ENCODE measurements around the gene TTLL10.

The TTLL10 gene

DNA sequence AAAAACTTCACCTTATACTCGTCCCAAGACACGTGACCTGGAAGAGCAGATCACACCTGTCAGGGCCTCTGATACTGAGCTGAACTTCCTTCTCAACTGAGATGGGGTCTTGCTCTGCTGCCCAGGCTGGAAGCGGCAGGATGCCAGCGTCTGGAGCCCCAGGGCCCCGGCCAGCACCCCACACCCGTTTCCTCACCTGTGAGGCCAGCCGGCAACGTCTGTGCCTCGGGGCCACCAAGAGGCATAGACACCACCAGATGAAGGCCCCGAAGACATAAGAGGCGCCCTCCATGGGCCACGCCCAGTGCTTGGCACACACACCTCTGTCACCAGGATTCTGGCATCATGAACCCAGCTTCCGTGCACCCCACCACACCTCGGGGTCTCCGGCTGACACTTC lies 49.6 kb downstream of the TTLL10 start:
- H3K4me3 ChIP-seq (ENCODE audit: low read depth, low read length) = no peak overlapping the region
- no peak for TF ChIP-seq MYC (IDR thresholded peaks at IDR 0.05; ENCODE audit: low read depth, low read length)
- TF ChIP-seq, protein P1, sequence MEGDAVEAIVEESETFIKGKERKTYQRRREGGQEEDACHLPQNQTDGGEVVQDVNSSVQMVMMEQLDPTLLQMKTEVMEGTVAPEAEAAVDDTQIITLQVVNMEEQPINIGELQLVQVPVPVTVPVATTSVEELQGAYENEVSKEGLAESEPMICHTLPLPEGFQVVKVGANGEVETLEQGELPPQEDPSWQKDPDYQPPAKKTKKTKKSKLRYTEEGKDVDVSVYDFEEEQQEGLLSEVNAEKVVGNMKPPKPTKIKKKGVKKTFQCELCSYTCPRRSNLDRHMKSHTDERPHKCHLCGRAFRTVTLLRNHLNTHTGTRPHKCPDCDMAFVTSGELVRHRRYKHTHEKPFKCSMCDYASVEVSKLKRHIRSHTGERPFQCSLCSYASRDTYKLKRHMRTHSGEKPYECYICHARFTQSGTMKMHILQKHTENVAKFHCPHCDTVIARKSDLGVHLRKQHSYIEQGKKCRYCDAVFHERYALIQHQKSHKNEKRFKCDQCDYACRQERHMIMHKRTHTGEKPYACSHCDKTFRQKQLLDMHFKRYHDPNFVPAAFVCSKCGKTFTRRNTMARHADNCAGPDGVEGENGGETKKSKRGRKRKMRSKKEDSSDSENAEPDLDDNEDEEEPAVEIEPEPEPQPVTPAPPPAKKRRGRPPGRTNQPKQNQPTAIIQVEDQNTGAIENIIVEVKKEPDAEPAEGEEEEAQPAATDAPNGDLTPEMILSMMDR (IDR thresholded peaks at IDR 0.05; ENCODE audit: low read depth, low read length) = no peak
- TF ChIP-seq, protein P2, sequence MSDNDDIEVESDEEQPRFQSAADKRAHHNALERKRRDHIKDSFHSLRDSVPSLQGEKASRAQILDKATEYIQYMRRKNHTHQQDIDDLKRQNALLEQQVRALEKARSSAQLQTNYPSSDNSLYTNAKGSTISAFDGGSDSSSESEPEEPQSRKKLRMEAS (IDR thresholded peaks at IDR 0.05; ENCODE audit: low read depth, low read length) = no peak
- no peak for TF ChIP-seq POLR2A (IDR thresholded peaks at IDR 0.05; ENCODE audit: extremely low read depth, insufficient read length)
- no peak for DNase-seq (ENCODE audit: low read depth)

DNA sequence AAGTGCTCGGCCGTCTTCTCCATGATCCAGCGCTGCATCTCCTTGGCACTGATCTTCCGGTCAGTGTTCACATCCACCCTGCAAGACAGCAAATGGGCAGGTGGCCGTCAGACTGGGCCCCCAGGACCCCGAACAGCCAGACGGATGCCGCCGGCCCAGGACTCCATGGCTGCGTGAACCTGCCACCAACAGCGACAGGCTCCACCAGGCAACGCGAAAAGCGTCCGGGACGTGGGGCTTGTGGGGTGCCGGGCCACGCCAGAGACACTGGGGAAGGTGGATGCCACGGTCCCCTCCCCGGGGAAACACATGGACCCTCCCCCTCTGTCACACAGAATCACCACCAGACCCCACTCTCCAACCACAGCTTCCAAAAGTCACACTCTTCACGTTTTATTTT lies 50.2 kb downstream of the TTLL10 start:
- no peak overlapping the region for H3K4me3 ChIP-seq (ENCODE audit: low read depth, low read length)
- DNase-seq (ENCODE audit: low read depth) = no peak
- TF ChIP-seq, protein P2 (IDR thresholded peaks at IDR 0.05; ENCODE audit: low read depth, low read length) = no peak
- TF ChIP-seq POLR2A (IDR thresholded peaks at IDR 0.05; ENCODE audit: extremely low read depth, insufficient read length) (no peak), MYC (IDR thresholded peaks at IDR 0.05; ENCODE audit: low read depth, low read length) (no peak)
- TF ChIP-seq, protein P1 (IDR thresholded peaks at IDR 0.05; ENCODE audit: low read depth, low read length) = no peak

DNA sequence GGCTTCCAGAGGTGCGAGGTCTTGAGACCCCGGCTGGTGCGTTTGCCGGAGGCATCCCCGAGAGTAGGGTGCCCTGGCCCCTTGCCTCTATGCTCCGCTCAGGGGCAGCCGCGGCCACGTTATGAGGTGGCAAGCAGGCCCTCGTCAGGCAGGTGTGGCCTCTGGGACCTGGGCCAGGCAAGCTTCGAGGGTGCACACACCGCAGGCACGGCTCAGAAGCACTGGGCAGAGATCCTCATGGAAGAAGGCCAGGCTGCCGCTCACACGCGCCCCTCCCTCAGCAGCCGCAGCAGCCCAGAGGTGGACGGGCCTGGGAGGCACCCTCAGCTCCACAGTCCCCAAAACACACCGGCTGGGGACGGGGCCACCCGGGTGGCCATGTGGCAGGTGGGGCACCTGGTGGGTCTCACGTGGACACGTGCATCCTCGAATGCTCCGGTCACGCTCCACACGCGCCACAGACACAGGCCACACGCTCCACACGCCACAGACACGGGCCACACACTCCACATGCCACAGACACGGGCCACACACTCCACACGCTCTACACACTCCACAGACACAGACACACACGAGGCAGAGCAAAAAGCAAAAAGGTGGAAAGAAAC lies 51.7 kb downstream of the TTLL10 start:
- no peak for DNase-seq (ENCODE audit: low read depth)
- H3K4me3 ChIP-seq (ENCODE audit: low read depth, low read length) = no peak overlapping the region
- TF ChIP-seq, protein P1 (IDR thresholded peaks at IDR 0.05; ENCODE audit: low read depth, low read length) = no peak
- TF ChIP-seq MYC (IDR thresholded peaks at IDR 0.05; ENCODE audit: low read depth, low read length) (no peak), POLR2A (IDR thresholded peaks at IDR 0.05; ENCODE audit: extremely low read depth, insufficient read length) (no peak)
- TF ChIP-seq, protein P2 (IDR thresholded peaks at IDR 0.05; ENCODE audit: low read depth, low read length) = no peak

DNA sequence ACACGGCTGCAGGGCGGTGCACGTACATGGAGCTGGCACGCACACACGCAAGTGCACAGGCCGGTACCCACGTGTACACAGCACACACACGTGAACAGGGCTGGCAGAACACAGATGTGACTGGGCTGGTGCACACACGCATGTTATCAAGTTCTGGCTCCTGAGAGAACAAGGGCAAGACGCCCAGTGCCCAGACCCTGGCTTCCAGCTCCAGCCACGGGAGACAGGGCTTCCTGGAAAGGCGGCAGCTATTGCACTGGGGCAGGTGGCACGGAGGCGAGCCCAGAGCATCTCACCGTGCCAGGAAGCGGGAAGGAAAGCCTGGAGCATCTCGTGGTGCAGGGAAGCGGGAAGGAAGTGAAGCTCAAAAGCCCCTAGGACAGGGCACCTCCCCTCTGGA lies 52.2 kb downstream of the TTLL10 start:
- no peak for DNase-seq (ENCODE audit: low read depth)
- TF ChIP-seq MYC (IDR thresholded peaks at IDR 0.05; ENCODE audit: low read depth, low read length) (no peak), POLR2A (IDR thresholded peaks at IDR 0.05; ENCODE audit: extremely low read depth, insufficient read length) (no peak)
- TF ChIP-seq, protein P1 (IDR thresholded peaks at IDR 0.05; ENCODE audit: low read depth, low read length) = no peak
- TF ChIP-seq, protein P2 (IDR thresholded peaks at IDR 0.05; ENCODE audit: low read depth, low read length) = no peak
- no peak overlapping the region for H3K4me3 ChIP-seq (ENCODE audit: low read depth, low read length)

DNA sequence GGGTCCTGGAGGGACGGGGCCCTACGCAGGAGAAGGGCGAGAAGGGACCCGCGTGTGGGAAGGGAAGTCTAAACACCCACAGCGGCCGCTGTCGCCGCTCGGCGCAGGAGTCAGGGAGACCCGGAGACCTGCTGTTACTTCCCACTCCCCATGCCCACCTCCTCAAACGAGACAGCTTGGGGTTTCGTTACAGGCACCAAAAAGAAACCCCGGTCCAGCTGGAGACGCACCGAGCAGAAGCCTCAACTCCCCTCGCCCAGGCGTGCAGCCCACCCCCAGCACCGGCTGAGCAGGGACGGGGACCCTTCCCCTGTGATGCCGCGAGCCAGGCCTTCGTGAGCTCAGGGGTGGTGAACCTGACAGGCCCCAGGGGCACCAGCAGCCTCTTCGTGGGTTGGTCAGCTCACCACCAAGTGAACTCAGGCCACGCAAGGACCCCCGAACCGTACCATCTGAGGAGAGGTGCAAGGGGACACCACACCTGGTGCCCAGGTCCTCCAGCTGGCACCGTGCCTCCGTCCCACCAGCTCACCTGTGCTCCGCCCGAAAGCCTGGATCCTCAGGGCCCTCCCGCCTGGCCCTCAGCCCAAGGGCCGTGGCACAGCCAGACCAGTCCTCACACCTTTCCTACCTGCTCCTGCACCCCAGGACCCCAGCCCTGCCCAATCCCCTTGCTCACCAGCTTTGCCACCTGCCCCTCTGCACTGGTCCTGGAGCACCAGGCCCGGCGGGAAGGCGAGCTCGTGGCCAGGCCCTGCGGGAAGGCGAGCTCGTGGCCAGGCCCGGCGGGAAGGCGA lies 53.1 kb downstream of the TTLL10 start:
- TF ChIP-seq, protein P1 (IDR thresholded peaks at IDR 0.05; ENCODE audit: low read depth, low read length) = no peak
- no peak for TF ChIP-seq MYC (IDR thresholded peaks at IDR 0.05; ENCODE audit: low read depth, low read length)
- no peak for TF ChIP-seq POLR2A (IDR thresholded peaks at IDR 0.05; ENCODE audit: extremely low read depth, insufficient read length)
- TF ChIP-seq, protein P2 (IDR thresholded peaks at IDR 0.05; ENCODE audit: low read depth, low read length) = no peak
- DNase-seq (ENCODE audit: low read depth) = no peak
- no peak overlapping the region for H3K4me3 ChIP-seq (ENCODE audit: low read depth, low read length)
